Measurements from ENCODE around the gene S100A11. TPM values are rescaled to one million over a fixed set of nuclear protein-coding genes. Genes with fewer than 3 reads are reported as not detected.
"Not testable (repeated sequence)": the region's sequence is repeated elsewhere in the genome, so short reads cannot be mapped to it uniquely, and the experiment has no call there.

Gene S100A11
- 100 to 1,000 TPM; 394 to 516 (median 448) TPM for total RNA-seq

GRCh38 chr1:152036267-152037216 lies at the start of gene S100A11:
S100A11 (minus strand) TSS chr1:152037004; CDS start chr1:152036915, 89 bp downstream.
- peak in 1 of 2 donors; percentile 66 for TF ChIP-seq POLR2A (IDR thresholded peaks at IDR 0.05)
- no peak for TF ChIP-seq CTCF (IDR thresholded peaks at IDR 0.05)
- DNase-seq (ENCODE audit: low spot score in 2 of 2): peak; percentile 92 to 98
- intact Hi-C loops (cut with DNase I; ENCODE audit: low total_unique reads): no loop called here
- H3K4me3 ChIP-seq (ENCODE audit: low read depth, poor library complexity, severe bottlenecking): peak within 1 kb of the TSS; percentile 73
- WGBS, 2 donors: 1% methylated on average over 53 of the region's 53 CpGs

GRCh38 chr1:152084853-152085252 lies 48.0 kb upstream of the S100A11 start:
- intact Hi-C loops (cut with DNase I; ENCODE audit: low total_unique reads): no loop called here
- H3K4me3 ChIP-seq (ENCODE audit: low read depth, poor library complexity, severe bottlenecking): no peak overlapping the region
- 48 to 65% methylated on average over 1 of the region's 1 CpG for WGBS, 2 donors
- no peak for TF ChIP-seq CTCF (IDR thresholded peaks at IDR 0.05)
- TF ChIP-seq POLR2A (IDR thresholded peaks at IDR 0.05): no peak
- DNase-seq (ENCODE audit: low spot score in 2 of 2): no peak

GRCh38 chr1:152081026-152081425 lies 44.2 kb upstream of the S100A11 start:
- intact Hi-C loops (cut with DNase I; ENCODE audit: low total_unique reads); DNase-seq (ENCODE audit: low spot score in 2 of 2); H3K4me3 ChIP-seq (ENCODE audit: low read depth, poor library complexity, severe bottlenecking): not testable (repeated sequence)
- 87 to 92% methylated on average over 10 of the region's 17 CpGs for WGBS, 2 donors

- 89 to 94% methylated on average over 17 of the region's 17 CpGs for WGBS, 2 donors
- DNase-seq (ENCODE audit: low spot score in 2 of 2); H3K4me3 ChIP-seq (ENCODE audit: low read depth, poor library complexity, severe bottlenecking); intact Hi-C loops (cut with DNase I; ENCODE audit: low total_unique reads): not testable (repeated sequence)
Observed at GRCh38 chr1:152080494-152080893, 43.7 kb upstream of the S100A11 start.

GRCh38 chr1:152078831-152079441 lies 42.1 kb upstream of the S100A11 start:
- no peak for DNase-seq (ENCODE audit: low spot score in 2 of 2)
- intact Hi-C loops (cut with DNase I; ENCODE audit: low total_unique reads): no loop called here
- no peak overlapping the region for H3K4me3 ChIP-seq (ENCODE audit: low read depth, poor library complexity, severe bottlenecking)
- no peak for TF ChIP-seq CTCF (IDR thresholded peaks at IDR 0.05)
- no peak for TF ChIP-seq POLR2A (IDR thresholded peaks at IDR 0.05)
- WGBS, 2 donors: 76 to 85% methylated on average over 18 to 24 of the region's 24 CpGs

- 69 to 81% methylated on average over 3 of the region's 3 CpGs for WGBS, 2 donors
- no peak for TF ChIP-seq CTCF (IDR thresholded peaks at IDR 0.05)
- TF ChIP-seq POLR2A (IDR thresholded peaks at IDR 0.05): no peak
- no peak overlapping the region for H3K4me3 ChIP-seq (ENCODE audit: low read depth, poor library complexity, severe bottlenecking)
- intact Hi-C loops (cut with DNase I; ENCODE audit: low total_unique reads): no loop called here
- DNase-seq (ENCODE audit: low spot score in 2 of 2): no peak
Observed at GRCh38 chr1:152072311-152072710, 35.5 kb upstream of the S100A11 start.

Data from lower leg skin (tissue), 4 donors.